GM18867 (cell line): Measurements from ENCODE around the gene SH3BP1.
"Not testable (repeated sequence)": the region's sequence is repeated elsewhere in the genome, so short reads cannot be mapped to it uniquely, and the experiment has no call there.

Experiments
- ATAC-seq: cut with Tn5 transposase; IDR thresholded peaks from one replicate; pipeline ENCODE4 v1.9.1; 2021; ENCODE audit warnings: mild to moderate bottlenecking, moderate library complexity; ENCODE audit not compliant: unreplicated experiment

Gene SH3BP1

DNA sequence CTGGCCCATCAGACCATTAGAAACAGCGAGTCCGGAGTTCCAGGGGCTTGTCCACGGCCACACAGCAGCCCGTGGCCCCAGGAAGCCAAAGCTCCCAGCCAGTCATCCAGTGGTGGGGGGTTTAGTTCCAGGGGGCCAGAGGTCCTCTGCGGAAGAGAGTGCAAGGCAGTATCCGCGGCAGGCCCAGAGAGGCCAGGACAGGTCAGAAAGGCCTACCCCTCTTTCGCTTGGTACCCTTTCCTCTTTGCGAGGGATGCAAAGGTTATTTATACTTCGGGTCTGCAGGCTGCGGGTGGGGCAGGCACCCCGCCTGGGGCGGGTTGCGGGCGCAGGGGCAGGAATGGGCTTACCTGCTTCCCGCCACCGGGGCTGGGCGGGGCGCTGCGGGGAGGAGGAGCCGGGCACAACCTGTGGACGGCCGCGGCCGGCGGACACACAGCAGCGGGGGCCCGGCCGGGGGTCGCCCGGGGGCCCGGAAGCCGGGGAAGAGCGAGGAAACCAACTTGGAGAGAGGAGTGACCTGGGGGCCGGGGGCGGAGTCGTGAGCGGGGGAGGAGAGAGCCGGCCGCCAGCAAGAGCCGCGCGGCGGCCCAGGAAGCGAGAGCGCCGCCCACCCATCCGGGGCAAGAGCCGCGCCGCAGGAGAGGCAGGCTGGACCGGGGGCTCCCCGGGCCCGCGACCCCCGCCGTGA, at the start of gene SH3BP1:
TSS of gene SH3BP1 (plus strand) at position 600 of the 691 bp plus-strand sequence. CDS start 119 bp downstream, outside the sequence.
- no peak for ATAC-seq

GRCh38 chr22:37591081-37591480, 48.4 kb upstream of the SH3BP1 start:
- ATAC-seq: not testable (repeated sequence)

GRCh38 chr22:37591823-37592404, 47.6 kb upstream of the SH3BP1 start:
- ATAC-seq: no peak

DNA sequence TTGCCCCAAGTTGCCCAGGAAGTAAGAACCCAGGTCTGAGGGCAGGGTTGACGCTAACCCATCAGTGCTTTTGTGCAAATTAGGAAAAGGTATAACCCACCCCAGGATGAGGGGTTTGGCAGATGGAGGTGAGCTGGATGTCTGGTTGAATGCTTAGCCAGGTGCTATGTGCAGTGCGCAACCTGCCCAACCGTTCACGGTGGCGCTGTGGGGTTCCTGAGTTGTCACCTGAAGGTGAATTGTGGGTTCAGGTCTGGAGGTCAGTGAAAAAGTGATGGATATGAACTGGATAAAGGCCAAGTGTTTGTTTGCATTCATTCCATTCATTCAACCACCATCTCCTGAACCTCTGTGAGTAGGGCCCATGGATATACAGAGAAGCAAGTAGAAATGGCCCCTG, 45.2 kb upstream of the SH3BP1 start:
- ATAC-seq: no peak

DNA sequence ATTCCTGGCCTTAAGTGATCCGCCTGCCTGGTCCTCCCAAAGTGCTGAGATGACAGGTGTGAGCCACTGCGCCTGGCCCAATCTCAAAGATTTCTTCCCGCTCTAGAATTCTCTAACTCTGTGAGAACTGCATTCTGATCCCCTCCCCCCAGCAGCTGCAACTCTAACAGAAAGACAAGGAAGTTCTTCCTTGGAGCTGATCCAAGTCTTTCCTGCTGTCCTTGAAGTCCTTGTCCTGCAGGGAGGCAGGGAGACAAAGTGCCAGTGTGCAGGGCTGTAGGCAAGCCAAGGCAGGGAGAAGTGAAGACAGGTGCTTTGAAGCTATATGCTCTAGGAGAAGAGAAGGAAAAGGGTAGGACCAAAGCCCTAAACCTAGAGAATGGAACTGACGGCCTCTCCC, 40.3 kb upstream of the SH3BP1 start:
- no peak for ATAC-seq

GRCh38 chr22:37601203-37601539, 38.3 kb upstream of the SH3BP1 start:
- no peak for ATAC-seq

- no peak for ATAC-seq
Measured at GRCh38 chr22:37601540-37602442, 37.7 kb upstream of the SH3BP1 start.

GRCh38 chr22:37602546-37603277, 36.8 kb upstream of the SH3BP1 start:
- not testable (repeated sequence) for ATAC-seq

DNA sequence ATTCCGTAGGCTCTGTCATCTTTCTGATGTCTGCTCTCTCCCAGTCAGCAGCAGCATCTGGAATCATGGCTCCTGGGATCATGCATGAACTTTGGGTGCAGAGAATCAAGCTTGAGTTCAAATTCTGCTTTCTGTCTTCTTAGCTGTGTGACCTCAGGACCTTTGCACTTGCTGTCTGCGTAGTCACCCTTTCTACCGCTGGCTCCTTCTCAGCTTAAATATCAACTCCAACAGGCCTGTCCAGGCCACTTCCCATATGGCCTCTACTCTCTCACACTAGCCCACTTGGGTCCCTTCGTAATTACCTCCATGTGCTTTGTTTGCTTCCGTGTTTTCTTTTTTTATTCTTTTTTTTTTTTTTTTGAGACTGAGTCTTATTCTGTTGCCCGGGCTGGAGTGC, 35.4 kb upstream of the SH3BP1 start:
- ATAC-seq: no peak

- ATAC-seq: no peak
Measured at GRCh38 chr22:37604875-37605274, 34.6 kb upstream of the SH3BP1 start.

DNA sequence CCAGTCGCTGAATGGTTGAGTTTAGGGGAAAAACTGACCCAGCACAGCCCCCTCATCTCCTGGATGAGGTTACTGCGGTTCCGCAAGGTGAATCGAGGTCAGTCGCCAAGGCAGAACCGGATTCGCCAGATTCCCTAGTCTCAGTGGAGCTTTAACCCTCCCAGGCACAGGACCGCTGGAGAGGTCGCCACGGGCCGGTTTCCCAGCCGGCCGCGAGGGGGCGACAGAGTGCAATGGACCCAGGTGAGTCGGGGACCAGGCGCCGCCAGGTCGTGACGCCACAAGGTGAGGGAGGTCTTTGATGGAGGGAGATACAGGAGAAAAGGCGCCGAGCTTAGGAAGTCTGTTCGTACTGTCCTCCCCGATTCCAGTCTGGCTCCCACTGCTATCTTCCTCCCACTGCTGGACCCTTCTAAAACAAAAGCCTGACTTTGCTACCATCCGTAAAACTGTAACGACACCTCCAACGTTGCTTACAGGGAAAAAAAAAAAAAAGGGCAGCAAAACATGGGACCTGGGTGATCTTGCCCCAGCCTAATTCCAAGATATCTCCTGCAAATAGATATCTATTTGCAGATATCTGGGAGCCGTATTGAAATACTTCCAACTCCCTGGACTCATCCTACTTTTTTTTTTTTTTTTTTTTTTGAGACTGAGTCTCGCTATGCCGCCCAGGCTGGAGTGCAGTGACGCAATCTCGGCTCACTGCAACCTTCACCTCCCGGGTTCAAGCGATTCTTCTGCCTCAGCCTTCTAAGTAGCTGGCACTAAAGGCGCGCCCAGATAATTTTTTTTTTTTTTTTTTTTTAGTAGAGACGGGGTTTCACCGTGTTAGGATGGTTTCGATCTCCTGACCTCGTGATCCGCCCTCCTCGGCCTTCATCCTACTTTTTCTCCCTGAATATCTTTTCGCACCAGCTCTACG, 32.2 kb upstream of the SH3BP1 start:
- ATAC-seq: peak; percentile 32

- ATAC-seq: peak; percentile 1
Measured at GRCh38 chr22:37607935-37608476, 31.5 kb upstream of the SH3BP1 start.

DNA sequence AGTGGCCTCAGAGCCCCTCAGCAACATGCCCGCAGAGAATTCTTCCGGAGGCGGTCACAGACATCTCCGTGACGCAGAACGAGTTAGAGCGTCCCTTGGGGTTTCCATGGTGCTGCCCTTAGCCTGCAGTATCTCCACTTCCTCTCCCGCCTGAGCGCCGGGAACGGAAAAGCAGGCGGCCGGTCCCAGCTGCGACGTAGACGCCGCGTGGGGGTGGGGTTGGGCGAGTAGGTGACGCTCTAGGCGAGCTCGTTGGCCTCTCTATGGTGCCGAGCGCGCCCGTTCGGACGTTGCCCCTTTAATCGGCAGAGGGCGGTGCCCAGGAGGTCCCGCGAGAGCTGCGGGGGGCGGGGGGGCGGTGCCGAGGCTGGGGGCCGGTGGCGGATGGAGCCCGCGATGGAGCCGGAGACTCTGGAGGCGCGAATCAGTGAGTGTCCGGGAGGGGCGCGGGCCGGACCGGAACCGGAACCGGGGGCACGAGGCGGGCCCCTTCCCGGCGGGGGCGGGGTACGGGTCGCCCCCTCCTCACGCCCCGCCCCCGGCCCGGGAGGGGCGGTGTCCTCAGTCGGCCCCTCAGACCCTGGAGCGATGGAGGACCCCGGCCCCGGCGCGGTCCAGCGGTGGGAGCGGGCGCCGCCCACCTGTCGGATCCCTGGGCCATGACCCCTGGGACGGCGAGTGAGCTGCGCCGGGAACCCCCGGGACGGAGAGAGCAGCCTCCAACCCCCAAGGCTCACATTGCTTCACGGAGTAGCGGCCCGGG, 30.8 kb upstream of the SH3BP1 start, which contains the start of gene GGA1:
TSS of gene GGA1 (plus strand) at position 358 of the 763 bp plus-strand sequence. CDS start at position 385, 27 bp downstream.
- peak; percentile 84 for ATAC-seq

GRCh38 chr22:37609240-37610152, 30.0 kb upstream of the SH3BP1 start:
- no peak for ATAC-seq

- not testable (repeated sequence) for ATAC-seq
Measured at GRCh38 chr22:37610153-37610475, 29.4 kb upstream of the SH3BP1 start.

DNA sequence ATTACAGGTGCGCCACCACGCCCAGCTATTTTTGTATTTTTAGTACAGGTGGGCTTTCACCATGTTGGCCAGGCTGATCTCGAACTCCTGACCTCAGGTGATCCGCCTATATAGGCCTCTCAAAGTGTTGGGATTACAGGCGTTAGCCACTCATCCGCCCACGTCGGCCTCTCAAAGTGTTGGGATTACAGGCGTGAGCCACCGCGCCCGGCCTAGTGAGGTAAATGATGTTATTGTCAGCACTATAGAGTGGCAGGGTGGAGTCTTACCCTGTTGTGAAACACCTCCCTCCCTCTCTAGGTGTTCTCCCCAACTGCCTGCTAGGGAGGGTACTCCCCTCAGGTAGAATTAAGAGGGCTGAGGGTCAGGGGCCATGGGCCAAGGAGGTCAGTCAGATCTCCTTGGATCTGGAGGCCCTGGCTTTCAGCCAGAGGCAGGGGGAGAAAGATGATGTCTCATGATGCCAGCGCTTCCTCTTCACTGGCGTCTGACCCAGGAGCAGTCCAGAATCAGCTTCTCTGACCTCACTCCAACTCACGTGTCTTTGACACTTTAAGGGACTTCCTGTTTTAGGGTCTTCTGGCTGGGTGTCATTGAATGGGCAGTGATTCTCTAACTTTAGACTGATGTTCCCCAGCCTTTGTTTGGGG, 28.9 kb upstream of the SH3BP1 start:
- ATAC-seq: no peak

DNA sequence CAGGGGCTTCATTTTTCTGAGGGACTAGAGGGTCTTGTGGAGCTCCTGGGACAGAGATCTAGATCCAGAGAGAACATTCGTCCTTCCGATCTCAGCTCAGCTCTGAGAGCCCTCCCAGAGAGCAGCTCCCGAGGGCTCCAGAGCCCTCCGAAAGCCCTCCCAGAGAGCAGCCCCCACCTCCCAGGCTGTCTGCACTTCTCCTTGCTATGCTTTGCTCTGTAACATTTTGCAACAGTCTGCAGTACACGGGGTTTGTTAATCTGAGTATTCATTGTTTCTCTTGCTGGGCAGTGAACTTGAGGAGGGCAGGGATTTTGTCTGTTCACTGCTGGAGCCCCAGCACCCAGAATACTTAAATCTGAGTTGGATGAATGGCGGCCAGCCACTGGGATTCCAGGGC, 28.3 kb upstream of the SH3BP1 start:
- ATAC-seq: no peak
